K562 (cell line): ENCODE results near the gene POMC. TPM values are rescaled to one million over a fixed set of nuclear protein-coding genes. Genes with fewer than 3 reads are reported as not detected.

Source experiments
- ATAC-seq: fragments of 200-7000 bp; cut with Tn5 transposase; 3 replicates; pipeline ENCODE4 v1.9.1; 2020; ENCODE audit warnings: moderate library complexity
- BruUV-seq: library from RNA; stranded (reverse); fragments of 400-500 nt; replicated peaks from 2 replicates; lab custom pipeline; 2021; lab: Mats Ljungman, UMichigan
- CTCF ChIA-PET: fragments of 300-600 bp; formaldehyde crosslinking; extraction: SDS; loops from one replicate; lab custom pipeline; 2021; ENCODE audit warnings: low intra/inter-chr PET ratio; lab: Yijun Ruan, JAX
- POLR2A ChIA-PET: fragments of 300-600, 350-650 bp; sonication (Branson Sonifier 250); formaldehyde crosslinking; extraction: SDS; loops from one replicate; lab custom pipeline; 2021; ENCODE audit warnings: antibody characterized with exemption, inconsistent platforms; lab: Yijun Ruan, JAX
- DNase-seq, 4 experiments: peaks; one replicate each; pipeline versions ENCODE4 v3.0.0 to v3.0.0-alpha.2; 2011 to 2018; ENCODE audit warnings: low spot score in 3 of 4, mixed read lengths in 3 of 4; ENCODE audit errors: extremely low read depth in 1 of 4
- FAIRE-seq: peaks from 2 replicates; lab custom pipeline; 2011; peaks lifted over from hg19 to GRCh38; lab: Jason Lieb, UNC
- H2AFZ ChIP-seq: 2 replicates; pipeline ENCODE4 v1.6.0; 2011; ENCODE audit warnings: low read depth, low read length, control low read depth, inconsistent platforms
- H3K27ac ChIP-seq: fragments of 200-600 bp; 3 replicates; pipeline ENCODE4 v1.8.0; 2011; ENCODE audit warnings: low read depth, mild to moderate bottlenecking, control low read depth, inconsistent platforms, low read length, moderate library complexity, mixed read lengths; ENCODE audit errors: extremely low read depth
- H3K27me3 ChIP-seq, 2 experiments: fragments of 300-600 bp in 1 of 2; 2 replicates in 1 of 2; 3 replicates in 1 of 2; pipeline versions ENCODE4 v1.6.0 to v1.8.0; 2011; ENCODE audit warnings: inconsistent platforms in 2 of 2, low read length in 2 of 2, mild to moderate bottlenecking in 1 of 2, mixed read lengths in 1 of 2, moderate library complexity in 1 of 2; ENCODE audit not compliant: control insufficient read depth in 2 of 2, insufficient read depth in 2 of 2
- H3K36me3 ChIP-seq: fragments of 300-600 bp; 3 replicates; pipeline ENCODE4 v1.8.0; 2011; ENCODE audit warnings: mild to moderate bottlenecking, low read length, inconsistent platforms; ENCODE audit not compliant: control insufficient read depth, insufficient read depth
- H3K4me1 ChIP-seq, 2 experiments: fragments of 200-600 bp in 1 of 2; replicated peaks in 1 of 2; 2 replicates in 1 of 2; 3 replicates in 1 of 2; pipeline versions ENCODE4 v1.5.1 to v1.8.0; 2011; ENCODE audit warnings: inconsistent platforms in 2 of 2, low read length in 2 of 2, mild to moderate bottlenecking in 1 of 2, mixed read lengths in 1 of 2, moderate library complexity in 1 of 2; ENCODE audit not compliant: control insufficient read depth in 2 of 2, insufficient read depth in 2 of 2
- H3K4me2 ChIP-seq: 2 replicates; pipeline ENCODE4 v1.6.1; 2011; ENCODE audit warnings: low read length, control low read depth, inconsistent platforms, mixed read lengths; ENCODE audit not compliant: insufficient read depth
- H3K4me3 ChIP-seq: fragments of 200-600 bp; sonication (generic), shearing (Covaris generic); 2 replicates; pipeline ENCODE4 v1.5.1; 2016; ENCODE audit warnings: control low read depth, inconsistent platforms
- H3K79me2 ChIP-seq: fragments of 200-600 bp; 3 replicates; pipeline ENCODE4 v1.8.0; 2011; ENCODE audit warnings: low read length, inconsistent platforms; ENCODE audit not compliant: control insufficient read depth, insufficient read depth
- H3K9ac ChIP-seq, 2 experiments: 2 replicates each; pipeline versions ENCODE4 v1.6.0 to v1.6.1; 2011; ENCODE audit warnings: low read depth in 2 of 2, low read length in 2 of 2, control low read depth in 1 of 2, inconsistent platforms in 1 of 2, mild to moderate bottlenecking in 1 of 2, mixed read lengths in 1 of 2; ENCODE audit not compliant: insufficient read depth in 1 of 2
- H3K9me1 ChIP-seq: one replicate; pipeline ENCODE4 v1.6.0; 2011; ENCODE audit warnings: inconsistent platforms, mild to moderate bottlenecking, low read length, moderate library complexity; ENCODE audit not compliant: control insufficient read depth, insufficient read depth
- H3K9me3 ChIP-seq: replicated peaks from 2 replicates; pipeline ENCODE4 v1.5.1; 2011; ENCODE audit warnings: low read depth, low read length, inconsistent platforms; ENCODE audit not compliant: control insufficient read depth, insufficient read depth
- H4K20me1 ChIP-seq: replicated peaks from 2 replicates; pipeline ENCODE4 v1.6.1; 2011; ENCODE audit warnings: low read length, inconsistent platforms, mixed read lengths; ENCODE audit not compliant: control insufficient read depth, insufficient read depth
- EP300 ChIP-seq: IDR thresholded peaks from 2 replicates; pipeline ENCODE4 v1.6.1; 2012; ENCODE audit warnings: low read length, improper control_type of control experiment
- FOXP4 ChIP-seq: sonication (generic); formaldehyde crosslinking; IDR thresholded peaks from 2 replicates; pipeline ENCODE4 v1.8.0; 2022; ENCODE audit warnings: mild to moderate bottlenecking, missing genetic modification reagents, borderline replicate concordance
- IRF9 ChIP-seq: fragments of 450-650 bp; IDR thresholded peaks from 2 replicates; pipeline ENCODE4 v1.6.1; 2016; ENCODE audit warnings: missing biosample characterization, missing genetic modification characterization
- NEUROD1 ChIP-seq: fragments of 150-350 bp; IDR thresholded peaks from 2 replicates; pipeline ENCODE4 v1.6.1; 2014; ENCODE audit warnings: borderline replicate concordance, low read length, low read depth; ENCODE audit not compliant: partially characterized antibody
- NR2C2 ChIP-seq, 2 experiments: fragments of 200-800 bp in 1 of 2; sonication (Bioruptor generic) in 1 of 2; sonication (generic) in 1 of 2; formaldehyde crosslinking in 1 of 2; IDR thresholded peaks; 2 replicates each; pipeline versions ENCODE4 v1.6.1 to v1.8.0; 2016 to 2022; ENCODE audit warnings: mild to moderate bottlenecking in 1 of 2, missing compliant biosample characterization in 1 of 2, missing genetic modification characterization in 1 of 2, missing genetic modification reagents in 1 of 2
- RBM25 ChIP-seq: fragments of 200-400 bp; formaldehyde crosslinking; IDR thresholded peaks from 2 replicates; pipeline ENCODE4 v1.6.1; 2018; ENCODE audit warnings: low read length, low read depth, moderate library complexity; ENCODE audit not compliant: severe bottlenecking
- TCF3 ChIP-seq: sonication (generic); formaldehyde crosslinking; IDR thresholded peaks from 2 replicates; pipeline ENCODE4 v1.4.0; 2020; ENCODE audit warnings: mild to moderate bottlenecking, missing genetic modification reagents
- TFAM ChIP-seq: fragments of 250-450 bp; sonication (Bioruptor Pico); conservative IDR thresholded peaks from 2 replicates; pipeline ENCODE4 v1.5.0; 2021; ENCODE audit warnings: mild to moderate bottlenecking, moderate library complexity
- ZBED1 ChIP-seq: IDR thresholded peaks from 2 replicates; pipeline ENCODE4 v1.6.1; 2014
- ZNF134 ChIP-seq: fragments of 250-450 bp; sonication (Bioruptor Pico); conservative IDR thresholded peaks from 2 replicates; pipeline ENCODE4 v1.4.0; 2020
- ZNF23 ChIP-seq: fragments of 250-450 bp; sonication (Bioruptor Pico); IDR thresholded peaks from 2 replicates; pipeline ENCODE4 v1.4.0; 2020; ENCODE audit warnings: mild to moderate bottlenecking
- WGBS: fragments of 100-300 bp; shearing (Covaris generic); methylation state at CpG from one replicate; pipeline ENCODE4 v1.1.6; 2016; ENCODE audit warnings: low coverage, mixed read lengths; ENCODE audit not compliant: insufficient coverage; ENCODE audit errors: missing lambda C conversion rate; 5-methylcytosine and 5-hydroxymethylcytosine counted together
- in situ Hi-C: fragments of 300-500 bp; cut with MboI; formaldehyde crosslinking; loops from 4 replicates; pipeline ENCODE4 v1.15.0; 2018; ENCODE audit warnings: inconsistent platforms, mixed read lengths
- intact Hi-C: fragments of 100-400 bp; cut with micrococcal nuclease; formaldehyde crosslinking; loops from 2 replicates; pipeline ENCODE4 v1.14.2; 2022
- polyA plus RNA-seq, 8 experiments: library from polyadenylated mRNA; depleted of rRNA in 4 of 8; stranded (reverse) in 5 of 8; unstranded in 3 of 8; fragments of >200 nt; fragmentation: Nextera tagmentation in 2 of 8; fragmentation: Illumina TruSeq in 1 of 8; extraction: Ambion mirVana in 2 of 8; extraction: Trizol in 1 of 8; gene quantifications; 2 replicates each; pipeline versions ENCODE4 v1.2.1 to v1.2.3, GENCODE V29; 2011 to 2014; ENCODE audit warnings: inconsistent platforms in 1 of 8, missing spikeins in 1 of 8
- total RNA-seq, 7 experiments: library from RNA; depleted of rRNA in 6 of 7; stranded (reverse); fragments of >200 nt in 6 of 7; fragmentation: Illumina TruSeq in 2 of 7; extraction: Trizol in 2 of 7; gene quantifications; 2 replicates each; pipeline versions ENCODE4 v1.2.1 to v1.2.3, GENCODE V29; 2011 to 2021; ENCODE audit warnings: low replicate concordance in 1 of 7

POMC gene
- total and polyA plus RNA-seq, 9 of the 15 experiments (the other 6 are each of a cell fraction or from before 2014, with no cell fraction given): not detected

- POLR2A ChIA-PET: interaction anchor here (0.6 to 2.3 kb wide), 3 partner anchors 10 to 131 kb away, joined by 3 to 8 read pairs (median 4); no protein-coding TSS in a partner anchor
- FAIRE-seq (no peak), DNase-seq (no peak), ATAC-seq (no peak)
- TF ChIP-seq RBM25 (peak; percentile 57), NR2C2 (CRISPR knock-in tag; IDR thresholded peaks at IDR 0.05) (no peak), NR2C2 (tag; IDR thresholded peaks at IDR 0.05) (no peak)
- Histone ChIP-seq H3K27ac (no peak overlapping the region), H2AFZ (no peak overlapping the region), H3K27me3 (peaks cover 45 to 79% of the 10 kb centered on the region in 2 experiments), H3K4me2 (no peak overlapping the region), H4K20me1 (peaks cover 8% of the 10 kb centered on the region; the same call in 1 of the 2 replicates), H3K4me1 (no peaks in the 10 kb centered on the region), H3K79me2 (no peaks in the 10 kb centered on the region), H3K9ac (no peak overlapping the region), H3K4me3 (no peak overlapping the region), H3K9me3 (no peaks in the 10 kb centered on the region), H3K9me1 (peaks cover 3% of the 10 kb centered on the region), H3K36me3 (no peaks in the 10 kb centered on the region)
- WGBS: 5% methylated on average over 9 of the region's 9 CpGs
- CTCF ChIA-PET: no interaction called here
- intact Hi-C loops (no loop called here), in situ Hi-C loops (no loop called here)
- no TSS peak for BruUV-seq
Observed at GRCh38 chr2:25115249-25115883, 53.0 kb downstream of the POMC start.

- Histone ChIP-seq H3K4me1 (no peaks in the 10 kb centered on the region), H3K9me1 (peaks cover 3% of the 10 kb centered on the region), H3K4me2 (no peak overlapping the region), H4K20me1 (peaks cover 8% of the 10 kb centered on the region; the same call in 1 of the 2 replicates), H3K4me3 (no peak overlapping the region), H3K9ac (no peak overlapping the region), H3K9me3 (no peaks in the 10 kb centered on the region), H3K27me3 (peaks cover 35 to 81% of the 10 kb centered on the region in 2 experiments), H3K36me3 (no peaks in the 10 kb centered on the region), H3K27ac (no peak overlapping the region), H3K79me2 (no peaks in the 10 kb centered on the region), H2AFZ (no peak overlapping the region)
- TF ChIP-seq TFAM (CRISPR knock-in tag): no peak
- no peak for TF ChIP-seq NEUROD1
- TF ChIP-seq ZNF23: no peak
- TF ChIP-seq IRF9 (tag): no peak
- TF ChIP-seq ZNF134 (CRISPR knock-in tag): no peak
- no peak for TF ChIP-seq FOXP4
- no peak for TF ChIP-seq EP300
- no peak for TF ChIP-seq TCF3 (CRISPR knock-in tag)
- TF ChIP-seq ZBED1: no peak
- peak; percentile 35; the same call in 1 of the 3 replicates for ATAC-seq
- DNase-seq: no peak
- 0% methylated on average over 3 of the region's 3 CpGs for WGBS
- in situ Hi-C loops (no loop called here), intact Hi-C loops (no loop called here)
- ChIA-PET POLR2A (no interaction called here), CTCF (no interaction called here)
- no peak for FAIRE-seq
- BruUV-seq: no TSS peak
Observed at GRCh38 chr2:25112113-25112512, 56.3 kb downstream of the POMC start.
